A673 (cell line): Measurements from ENCODE around the gene KLHL17. TPM values are rescaled to one million over a fixed set of nuclear protein-coding genes. Genes with fewer than 3 reads are reported as not detected.

Experiments used
- BruUV-seq: library from RNA; stranded (reverse); fragments of 400-500 nt; replicated peaks from 2 replicates; lab custom pipeline; 2021; lab: Mats Ljungman, UMichigan
- CTCF ChIA-PET: fragments of 300-600 bp; sonication (Branson Sonifier 250); formaldehyde crosslinking; loops from one replicate; lab custom pipeline; 2022; ENCODE audit warnings: antibody characterized with exemption; lab: Charles Lee
- POLR2A ChIA-PET: fragments of 300-600 bp; sonication (Branson Sonifier 250); formaldehyde crosslinking; loops from one replicate; lab custom pipeline; 2022; ENCODE audit warnings: antibody characterized with exemption; ENCODE audit not compliant: low non-redundant PET; lab: Charles Lee
- DNase-seq: peaks from one replicate; pipeline ENCODE4 v3.0.0-alpha.2; 2015; ENCODE audit warnings: low spot score
- H3K27ac ChIP-seq: fragments of 200-600 bp; sonication (generic); 2 replicates; pipeline ENCODE4 v1.5.1; 2016; ENCODE audit warnings: mixed run types, low read depth, mild to moderate bottlenecking, mixed read lengths, antibody characterized with exemption, low read length; ENCODE audit not compliant: poor library complexity, severe bottlenecking
- H3K27me3 ChIP-seq: fragments of 200-600 bp; sonication (generic); replicated peaks from 2 replicates; pipeline ENCODE4 v1.6.1; 2017; ENCODE audit warnings: mixed run types, low read depth, mild to moderate bottlenecking, mixed read lengths, antibody characterized with exemption, low read length; ENCODE audit not compliant: insufficient read depth, poor library complexity
- H3K36me3 ChIP-seq: fragments of 200-600 bp; sonication (generic); 2 replicates; pipeline ENCODE4 v1.6.1; 2016; ENCODE audit warnings: mixed run types, mild to moderate bottlenecking, mixed read lengths, antibody characterized with exemption, low read length; ENCODE audit not compliant: insufficient read depth, poor library complexity, severe bottlenecking
- H3K4me1 ChIP-seq: fragments of 200-600 bp; sonication (generic); 2 replicates; pipeline ENCODE4 v1.6.1; 2017; ENCODE audit warnings: mixed run types, mild to moderate bottlenecking, mixed read lengths, antibody characterized with exemption, low read length; ENCODE audit not compliant: insufficient read depth, poor library complexity, severe bottlenecking
- H3K4me3 ChIP-seq: fragments of 200-600 bp; sonication (generic); 2 replicates; pipeline ENCODE4 v1.5.1; 2016; ENCODE audit warnings: low read depth, mixed run types, mild to moderate bottlenecking, mixed read lengths, low read length; ENCODE audit not compliant: poor library complexity, severe bottlenecking
- H3K9me3 ChIP-seq: fragments of 200-600 bp; sonication (generic); 2 replicates; pipeline ENCODE4 v1.6.1; 2016; ENCODE audit warnings: mixed run types, low read depth, mild to moderate bottlenecking, mixed read lengths, antibody characterized with exemption, low read length; ENCODE audit not compliant: poor library complexity, severe bottlenecking
- EZH2 ChIP-seq: fragments of 200-600 bp; sonication (generic); IDR thresholded peaks from 2 replicates; pipeline ENCODE4 v1.6.1; 2017; ENCODE audit warnings: borderline replicate concordance, low read depth, mild to moderate bottlenecking, mixed read lengths, antibody characterized with exemption, low read length; ENCODE audit not compliant: poor library complexity, severe bottlenecking
- intact Hi-C: fragments of 100-400 bp; cut with micrococcal nuclease; formaldehyde crosslinking; loops from one replicate; pipeline ENCODE4 v1.10.0; 2022; ENCODE audit not compliant: unreplicated experiment
- total RNA-seq: library from RNA; stranded (reverse); gene quantifications from 2 replicates; pipeline ENCODE4 v1.2.3, GENCODE V29; 2021
- TF ChIP-seq, protein P1 (sequence below): fragments of 300-800, 200-600 bp; sonication (generic); conservative IDR thresholded peaks from 2 replicates; pipeline ENCODE4 v1.5.1; 2017; ENCODE audit warnings: low read depth, mild to moderate bottlenecking, antibody characterized with exemption, low read length, moderate library complexity, mixed read lengths

Gene KLHL17
- total RNA-seq, 1 experiment from 2014 or later = 43.3 TPM

DNA sequence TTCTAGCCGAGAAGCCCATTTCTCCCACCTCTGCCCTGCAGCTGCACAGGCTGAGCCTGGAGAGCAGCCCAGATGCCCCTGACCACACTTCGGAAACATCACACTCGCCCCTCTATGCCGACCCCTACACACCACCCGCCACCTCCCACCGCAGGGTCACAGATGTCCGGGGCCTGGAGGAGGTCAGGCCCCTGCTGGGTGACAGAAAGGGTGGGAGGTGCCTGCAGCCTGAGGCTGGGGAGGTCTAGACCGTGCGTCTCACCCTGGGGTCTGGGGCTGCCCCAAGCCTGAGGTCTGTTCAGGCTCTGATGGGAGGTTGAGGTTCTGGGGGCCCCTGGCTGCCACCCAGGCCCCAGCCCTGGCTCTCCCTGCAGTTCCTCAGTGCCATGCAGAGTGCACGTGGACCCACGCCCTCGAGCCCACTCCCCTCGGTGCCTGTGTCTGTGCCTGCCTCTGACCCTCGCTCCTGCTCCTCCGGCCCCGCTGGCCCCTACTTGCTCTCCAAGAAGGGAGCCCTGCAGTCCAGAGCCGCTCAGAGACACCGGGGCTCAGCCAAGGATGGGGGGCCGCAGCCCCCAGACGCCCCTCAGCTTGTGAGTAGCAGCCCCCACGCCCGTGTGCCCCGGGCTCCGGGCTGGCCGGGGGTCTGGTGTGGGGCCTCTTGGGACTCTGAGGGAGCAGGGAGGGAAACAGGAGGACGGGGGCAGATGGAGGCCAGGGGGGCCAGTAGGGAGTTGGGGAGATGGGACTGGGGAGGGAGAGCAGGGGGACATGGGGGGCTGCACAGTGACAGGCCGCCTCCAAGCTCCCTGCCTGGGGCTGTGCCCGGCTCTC lies 13.3 kb downstream of the KLHL17 start:
- POLR2A ChIA-PET = no interaction called here

DNA sequence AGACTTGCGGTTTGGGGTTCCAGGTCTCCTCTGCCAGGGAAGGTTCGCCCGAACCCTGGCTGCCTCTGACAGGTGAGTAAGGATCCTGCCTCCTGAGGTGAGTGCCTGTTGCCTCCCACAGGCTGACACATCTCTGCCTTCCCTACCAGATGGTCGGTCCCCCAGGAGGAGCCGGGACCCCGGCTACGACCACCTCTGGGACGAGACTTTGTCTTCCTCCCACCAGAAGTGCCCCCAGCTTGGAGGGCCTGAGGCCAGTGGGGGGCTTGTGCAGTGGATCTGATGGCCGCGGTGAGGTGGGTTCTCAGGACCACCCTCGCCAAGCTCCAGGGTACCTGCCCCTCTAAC lies 13.9 kb downstream of the KLHL17 start:
- POLR2A ChIA-PET = no interaction called here
- DNase-seq = no peak
- H3K27ac ChIP-seq = no peak overlapping the region
- peaks cover 8% of the 10 kb centered on the region for H3K4me1 ChIP-seq
- H3K36me3 ChIP-seq = no peaks in the 10 kb centered on the region
- H3K27me3 ChIP-seq = peaks cover 25% of the 10 kb centered on the region
- TF ChIP-seq, protein P1, sequence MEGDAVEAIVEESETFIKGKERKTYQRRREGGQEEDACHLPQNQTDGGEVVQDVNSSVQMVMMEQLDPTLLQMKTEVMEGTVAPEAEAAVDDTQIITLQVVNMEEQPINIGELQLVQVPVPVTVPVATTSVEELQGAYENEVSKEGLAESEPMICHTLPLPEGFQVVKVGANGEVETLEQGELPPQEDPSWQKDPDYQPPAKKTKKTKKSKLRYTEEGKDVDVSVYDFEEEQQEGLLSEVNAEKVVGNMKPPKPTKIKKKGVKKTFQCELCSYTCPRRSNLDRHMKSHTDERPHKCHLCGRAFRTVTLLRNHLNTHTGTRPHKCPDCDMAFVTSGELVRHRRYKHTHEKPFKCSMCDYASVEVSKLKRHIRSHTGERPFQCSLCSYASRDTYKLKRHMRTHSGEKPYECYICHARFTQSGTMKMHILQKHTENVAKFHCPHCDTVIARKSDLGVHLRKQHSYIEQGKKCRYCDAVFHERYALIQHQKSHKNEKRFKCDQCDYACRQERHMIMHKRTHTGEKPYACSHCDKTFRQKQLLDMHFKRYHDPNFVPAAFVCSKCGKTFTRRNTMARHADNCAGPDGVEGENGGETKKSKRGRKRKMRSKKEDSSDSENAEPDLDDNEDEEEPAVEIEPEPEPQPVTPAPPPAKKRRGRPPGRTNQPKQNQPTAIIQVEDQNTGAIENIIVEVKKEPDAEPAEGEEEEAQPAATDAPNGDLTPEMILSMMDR = no peak
- TF ChIP-seq EZH2 = no peak
- H3K9me3 ChIP-seq = no peaks in the 10 kb centered on the region
- H3K4me3 ChIP-seq = no peak overlapping the region
- no TSS peak for BruUV-seq
- CTCF ChIA-PET = no interaction called here
- intact Hi-C loops = no loop called here

More for the DNA sequence above, 13.3 kb downstream of the KLHL17 start:
- intact Hi-C loops = no loop called here
- Histone ChIP-seq H3K4me1 (peaks cover 8% of the 10 kb centered on the region), H3K36me3 (no peaks in the 10 kb centered on the region), H3K27me3 (peaks cover 25% of the 10 kb centered on the region), H3K4me3 (no peak overlapping the region), H3K27ac (no peak overlapping the region), H3K9me3 (no peaks in the 10 kb centered on the region)
- CTCF ChIA-PET = no interaction called here
- no TSS peak for BruUV-seq
- TF ChIP-seq, protein P1 = no peak
- TF ChIP-seq EZH2 = no peak
- DNase-seq = no peak

DNA sequence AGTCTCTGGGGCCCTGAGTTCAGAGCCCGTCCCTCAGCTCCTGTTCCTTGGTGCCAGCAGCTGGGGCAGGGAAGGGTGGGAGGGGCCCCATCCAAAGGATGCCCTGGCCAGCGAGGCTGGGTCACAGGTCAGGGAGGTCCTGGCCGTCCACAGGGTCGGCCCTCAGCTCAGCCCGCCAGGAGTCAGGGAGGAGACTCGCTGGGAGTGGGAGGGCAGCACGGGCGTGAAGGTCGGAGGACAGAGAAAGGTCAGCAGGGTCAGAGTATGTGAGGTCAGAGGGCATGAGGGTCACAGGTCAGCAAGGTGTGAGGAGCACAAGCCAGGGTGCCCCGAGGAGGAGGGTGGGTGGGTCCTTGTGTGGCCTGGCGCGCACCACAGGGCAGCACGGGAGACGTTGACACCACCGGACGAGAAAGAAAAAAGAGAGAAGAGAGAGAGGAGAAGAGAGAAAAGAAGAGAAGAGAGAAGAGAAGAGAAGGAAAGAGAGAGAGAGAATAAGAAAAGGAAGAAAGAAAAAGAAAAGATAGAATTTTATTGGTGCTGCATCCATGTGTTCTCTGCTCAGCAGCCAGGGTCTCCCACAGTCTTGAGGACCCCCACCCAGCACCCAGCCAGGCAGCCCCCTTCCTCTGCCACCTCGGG lies 14.4 kb downstream of the KLHL17 start:
- POLR2A ChIA-PET = no interaction called here
- intact Hi-C loops = loop anchor here (5.0 kb wide), 1 partner anchor 108 kb away; no protein-coding TSS in a partner anchor
- Histone ChIP-seq H3K4me3 (no peak overlapping the region), H3K4me1 (peaks cover 8% of the 10 kb centered on the region), H3K36me3 (no peaks in the 10 kb centered on the region), H3K9me3 (no peaks in the 10 kb centered on the region), H3K27ac (no peak overlapping the region), H3K27me3 (peaks cover 25% of the 10 kb centered on the region)
- no peak for DNase-seq
- no TSS peak for BruUV-seq
- CTCF ChIA-PET = no interaction called here
- TF ChIP-seq, protein P1 = no peak
- TF ChIP-seq EZH2 = no peak
